A673 (cell line): ENCODE data around the gene SST. TPM values are rescaled to one million over a fixed set of nuclear protein-coding genes. Genes with fewer than 3 reads are reported as not detected.

Source experiments
- BruUV-seq: library from RNA; stranded (reverse); fragments of 400-500 nt; replicated peaks from 2 replicates; lab custom pipeline; 2021; lab: Mats Ljungman, UMichigan
- CTCF ChIA-PET: fragments of 300-600 bp; sonication (Branson Sonifier 250); formaldehyde crosslinking; loops from one replicate; lab custom pipeline; 2022; ENCODE audit warnings: antibody characterized with exemption; lab: Charles Lee
- POLR2A ChIA-PET: fragments of 300-600 bp; sonication (Branson Sonifier 250); formaldehyde crosslinking; loops from one replicate; lab custom pipeline; 2022; ENCODE audit warnings: antibody characterized with exemption; ENCODE audit not compliant: low non-redundant PET; lab: Charles Lee
- DNase-seq: peaks from one replicate; pipeline ENCODE4 v3.0.0-alpha.2; 2015; ENCODE audit warnings: low spot score
- H3K27ac ChIP-seq: fragments of 200-600 bp; sonication (generic); 2 replicates; pipeline ENCODE4 v1.5.1; 2016; ENCODE audit warnings: mixed run types, low read depth, mild to moderate bottlenecking, mixed read lengths, antibody characterized with exemption, low read length; ENCODE audit not compliant: poor library complexity, severe bottlenecking
- H3K27me3 ChIP-seq: fragments of 200-600 bp; sonication (generic); replicated peaks from 2 replicates; pipeline ENCODE4 v1.6.1; 2017; ENCODE audit warnings: mixed run types, low read depth, mild to moderate bottlenecking, mixed read lengths, antibody characterized with exemption, low read length; ENCODE audit not compliant: insufficient read depth, poor library complexity
- H3K36me3 ChIP-seq: fragments of 200-600 bp; sonication (generic); 2 replicates; pipeline ENCODE4 v1.6.1; 2016; ENCODE audit warnings: mixed run types, mild to moderate bottlenecking, mixed read lengths, antibody characterized with exemption, low read length; ENCODE audit not compliant: insufficient read depth, poor library complexity, severe bottlenecking
- H3K4me1 ChIP-seq: fragments of 200-600 bp; sonication (generic); 2 replicates; pipeline ENCODE4 v1.6.1; 2017; ENCODE audit warnings: mixed run types, mild to moderate bottlenecking, mixed read lengths, antibody characterized with exemption, low read length; ENCODE audit not compliant: insufficient read depth, poor library complexity, severe bottlenecking
- H3K4me3 ChIP-seq: fragments of 200-600 bp; sonication (generic); 2 replicates; pipeline ENCODE4 v1.5.1; 2016; ENCODE audit warnings: low read depth, mixed run types, mild to moderate bottlenecking, mixed read lengths, low read length; ENCODE audit not compliant: poor library complexity, severe bottlenecking
- H3K9me3 ChIP-seq: fragments of 200-600 bp; sonication (generic); 2 replicates; pipeline ENCODE4 v1.6.1; 2016; ENCODE audit warnings: mixed run types, low read depth, mild to moderate bottlenecking, mixed read lengths, antibody characterized with exemption, low read length; ENCODE audit not compliant: poor library complexity, severe bottlenecking
- CTCF ChIP-seq: fragments of 300-800, 200-600 bp; sonication (generic); conservative IDR thresholded peaks from 2 replicates; pipeline ENCODE4 v1.5.1; 2017; ENCODE audit warnings: low read depth, mild to moderate bottlenecking, antibody characterized with exemption, low read length, moderate library complexity, mixed read lengths
- EZH2 ChIP-seq: fragments of 200-600 bp; sonication (generic); IDR thresholded peaks from 2 replicates; pipeline ENCODE4 v1.6.1; 2017; ENCODE audit warnings: borderline replicate concordance, low read depth, mild to moderate bottlenecking, mixed read lengths, antibody characterized with exemption, low read length; ENCODE audit not compliant: poor library complexity, severe bottlenecking
- intact Hi-C: fragments of 100-400 bp; cut with micrococcal nuclease; formaldehyde crosslinking; loops from one replicate; pipeline ENCODE4 v1.10.0; 2022; ENCODE audit not compliant: unreplicated experiment
- total RNA-seq: library from RNA; stranded (reverse); gene quantifications from 2 replicates; pipeline ENCODE4 v1.2.3, GENCODE V29; 2021

SST gene
- total RNA-seq, 1 experiment from 2014 or later, result not detected

GRCh38 chr3:187694801-187695200 lies 24.6 kb upstream of the SST start:
- Histone ChIP-seq H3K27me3 (no peaks in the 10 kb centered on the region), H3K9me3 (no peaks in the 10 kb centered on the region), H3K4me1 (no peaks in the 10 kb centered on the region), H3K4me3 (no peak overlapping the region), H3K27ac (no peak overlapping the region), H3K36me3 (no peaks in the 10 kb centered on the region)
- POLR2A ChIA-PET, result no interaction called here
- DNase-seq, result no peak
- no TSS peak for BruUV-seq
- intact Hi-C loops, result no loop called here
- CTCF ChIA-PET, result no interaction called here
- no peak for TF ChIP-seq CTCF
- TF ChIP-seq EZH2, result no peak

GRCh38 chr3:187693431-187693830 lies 23.2 kb upstream of the SST start:
- ChIA-PET POLR2A (no interaction called here), CTCF (no interaction called here)
- H3K9me3 ChIP-seq, result no peaks in the 10 kb centered on the region
- H3K36me3 ChIP-seq, result no peaks in the 10 kb centered on the region
- H3K27ac ChIP-seq, result no peak overlapping the region
- no peaks in the 10 kb centered on the region for H3K4me1 ChIP-seq
- intact Hi-C loops, result no loop called here
- no peaks in the 10 kb centered on the region for H3K27me3 ChIP-seq
- no peak for DNase-seq
- H3K4me3 ChIP-seq, result no peak overlapping the region
- no TSS peak for BruUV-seq
- TF ChIP-seq CTCF, result no peak
- TF ChIP-seq EZH2, result no peak

GRCh38 chr3:187689984-187690383 lies 19.8 kb upstream of the SST start:
- H3K27ac ChIP-seq, result no peak overlapping the region
- intact Hi-C loops, result no loop called here
- no peak for DNase-seq
- TF ChIP-seq CTCF (no peak), EZH2 (no peak)
- no TSS peak for BruUV-seq
- H3K27me3 ChIP-seq, result no peaks in the 10 kb centered on the region
- no peaks in the 10 kb centered on the region for H3K36me3 ChIP-seq
- no peaks in the 10 kb centered on the region for H3K4me1 ChIP-seq
- no peaks in the 10 kb centered on the region for H3K9me3 ChIP-seq
- H3K4me3 ChIP-seq, result no peak overlapping the region
- ChIA-PET POLR2A (no interaction called here), CTCF (no interaction called here)
